KMS-11 (cell line): ENCODE results near the gene ERC2.

ENCODE experiments used
- H2AFZ ChIP-seq: fragments of 200-600 bp; sonication (generic); 2 replicates; pipeline ENCODE4 v1.6.1; 2016; ENCODE audit warnings: antibody characterized with exemption, mixed run types, low read depth
- H3K27ac ChIP-seq: fragments of 200-600 bp; sonication (generic); 2 replicates; pipeline ENCODE4 v1.6.1; 2016; ENCODE audit warnings: mild to moderate bottlenecking, mixed run types
- H3K27me3 ChIP-seq: fragments of 200-600 bp; sonication (generic); 2 replicates; pipeline ENCODE4 v1.6.1; 2017; ENCODE audit warnings: mild to moderate bottlenecking, low read depth, mixed run types, moderate library complexity; ENCODE audit not compliant: insufficient read depth
- H3K36me3 ChIP-seq: fragments of 200-600 bp; sonication (generic); 2 replicates; pipeline ENCODE4 v1.6.1; 2017; ENCODE audit warnings: mild to moderate bottlenecking, mixed run types; ENCODE audit not compliant: insufficient read depth
- H3K4me1 ChIP-seq: fragments of 200-600 bp; sonication (generic); 2 replicates; pipeline ENCODE4 v1.6.1; 2016; ENCODE audit warnings: mild to moderate bottlenecking, low read depth, mixed run types; ENCODE audit not compliant: poor library complexity, severe bottlenecking
- H3K4me2 ChIP-seq: fragments of 200-600 bp; sonication (generic); 2 replicates; pipeline ENCODE4 v1.7.0; 2016; ENCODE audit warnings: mild to moderate bottlenecking, mixed run types
- H3K4me3 ChIP-seq: fragments of 200-600 bp; sonication (generic); IDR thresholded peaks from 2 replicates; pipeline ENCODE4 v1.6.1; 2017; ENCODE audit warnings: low read depth, low read length, mixed read lengths; ENCODE audit not compliant: insufficient read depth
- H3K79me2 ChIP-seq: fragments of 200-600 bp; sonication (generic); 2 replicates; pipeline ENCODE4 v1.6.1; 2016; ENCODE audit warnings: low read depth, mixed run types; ENCODE audit not compliant: insufficient read depth
- H3K9ac ChIP-seq: fragments of 200-600 bp; sonication (generic); 2 replicates; pipeline ENCODE4 v1.6.1; 2016; ENCODE audit warnings: mild to moderate bottlenecking, mixed run types
- H4K20me1 ChIP-seq: fragments of 200-600 bp; sonication (generic); 2 replicates; pipeline ENCODE4 v1.6.1; 2016; ENCODE audit warnings: mild to moderate bottlenecking, mixed run types; ENCODE audit not compliant: insufficient read depth
- TF ChIP-seq, protein P1 (sequence below): fragments of 200-600 bp; sonication (generic); conservative IDR thresholded peaks from 2 replicates; pipeline ENCODE4 v1.6.1; 2017; ENCODE audit warnings: low read depth, mild to moderate bottlenecking, antibody characterized with exemption, low read length, moderate library complexity, mixed read lengths

The ERC2 gene

DNA sequence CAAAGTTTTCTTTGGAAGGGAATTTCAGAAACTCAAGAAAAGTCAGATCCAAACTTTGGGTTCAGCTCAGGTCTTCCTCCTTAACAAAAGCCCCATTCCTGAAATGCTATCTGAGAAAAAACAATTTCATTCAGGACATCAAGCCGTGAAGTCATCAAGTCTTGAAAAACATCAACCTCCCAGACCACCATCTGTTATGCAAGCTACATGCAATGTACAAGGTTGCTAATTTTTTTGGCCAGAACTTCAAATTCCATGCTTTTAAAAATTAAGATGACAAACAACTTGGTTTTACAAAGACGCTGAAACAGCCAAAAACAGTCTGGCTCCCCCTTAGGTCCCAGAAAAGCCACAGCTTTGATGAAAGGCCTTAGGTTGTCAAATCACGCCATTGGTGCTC lies 927.3 kb downstream of the ERC2 start:
- Histone ChIP-seq H3K9ac (no peak overlapping the region), H4K20me1 (no peaks in the 10 kb centered on the region), H3K4me1 (no peaks in the 10 kb centered on the region), H3K36me3 (no peaks in the 10 kb centered on the region), H3K27ac (no peak overlapping the region), H2AFZ (no peak overlapping the region), H3K79me2 (no peaks in the 10 kb centered on the region), H3K27me3 (no peaks in the 10 kb centered on the region), H3K4me2 (no peak overlapping the region), H3K4me3 (no peak overlapping the region)
- TF ChIP-seq, protein P1, sequence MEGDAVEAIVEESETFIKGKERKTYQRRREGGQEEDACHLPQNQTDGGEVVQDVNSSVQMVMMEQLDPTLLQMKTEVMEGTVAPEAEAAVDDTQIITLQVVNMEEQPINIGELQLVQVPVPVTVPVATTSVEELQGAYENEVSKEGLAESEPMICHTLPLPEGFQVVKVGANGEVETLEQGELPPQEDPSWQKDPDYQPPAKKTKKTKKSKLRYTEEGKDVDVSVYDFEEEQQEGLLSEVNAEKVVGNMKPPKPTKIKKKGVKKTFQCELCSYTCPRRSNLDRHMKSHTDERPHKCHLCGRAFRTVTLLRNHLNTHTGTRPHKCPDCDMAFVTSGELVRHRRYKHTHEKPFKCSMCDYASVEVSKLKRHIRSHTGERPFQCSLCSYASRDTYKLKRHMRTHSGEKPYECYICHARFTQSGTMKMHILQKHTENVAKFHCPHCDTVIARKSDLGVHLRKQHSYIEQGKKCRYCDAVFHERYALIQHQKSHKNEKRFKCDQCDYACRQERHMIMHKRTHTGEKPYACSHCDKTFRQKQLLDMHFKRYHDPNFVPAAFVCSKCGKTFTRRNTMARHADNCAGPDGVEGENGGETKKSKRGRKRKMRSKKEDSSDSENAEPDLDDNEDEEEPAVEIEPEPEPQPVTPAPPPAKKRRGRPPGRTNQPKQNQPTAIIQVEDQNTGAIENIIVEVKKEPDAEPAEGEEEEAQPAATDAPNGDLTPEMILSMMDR = no peak

GRCh38 chr3:55540579-55540978 lies 927.7 kb downstream of the ERC2 start:
- H3K36me3 ChIP-seq = no peaks in the 10 kb centered on the region
- no peaks in the 10 kb centered on the region for H3K4me1 ChIP-seq
- H4K20me1 ChIP-seq = no peaks in the 10 kb centered on the region
- H3K9ac ChIP-seq = no peak overlapping the region
- H3K27me3 ChIP-seq = no peaks in the 10 kb centered on the region
- TF ChIP-seq, protein P1 = no peak
- no peak overlapping the region for H3K4me2 ChIP-seq
- no peaks in the 10 kb centered on the region for H3K79me2 ChIP-seq
- H3K4me3 ChIP-seq = no peak overlapping the region
- no peak overlapping the region for H3K27ac ChIP-seq
- H2AFZ ChIP-seq = no peak overlapping the region

DNA sequence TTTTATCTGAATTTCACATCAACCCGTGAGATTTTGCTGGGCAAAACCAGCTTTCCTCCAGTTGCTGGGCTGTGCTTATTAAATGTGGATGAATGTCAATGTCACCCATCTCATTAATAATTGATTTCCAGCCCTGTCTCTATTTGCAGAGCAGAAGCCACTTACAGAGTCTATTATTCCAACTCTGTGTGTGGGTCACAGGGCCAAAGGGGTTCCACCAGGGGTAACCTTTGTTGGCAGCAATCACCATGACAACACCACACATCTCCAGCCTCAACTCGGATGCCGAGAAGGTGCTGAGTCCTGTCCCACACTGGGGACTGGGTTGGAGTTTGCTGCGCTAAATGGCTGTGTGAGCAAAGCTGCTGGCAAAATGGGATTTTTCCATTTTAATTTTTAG lies 930.1 kb downstream of the ERC2 start:
- Histone ChIP-seq H3K27ac (no peak overlapping the region), H3K9ac (no peak overlapping the region), H3K27me3 (no peaks in the 10 kb centered on the region), H3K4me1 (no peaks in the 10 kb centered on the region), H3K36me3 (no peaks in the 10 kb centered on the region), H2AFZ (no peak overlapping the region), H3K4me2 (no peak overlapping the region), H4K20me1 (no peaks in the 10 kb centered on the region), H3K79me2 (no peaks in the 10 kb centered on the region), H3K4me3 (no peak overlapping the region)
- TF ChIP-seq, protein P1 = no peak

- Histone ChIP-seq H3K36me3 (no peaks in the 10 kb centered on the region), H3K27me3 (no peaks in the 10 kb centered on the region), H2AFZ (no peak overlapping the region), H4K20me1 (no peaks in the 10 kb centered on the region), H3K4me1 (no peaks in the 10 kb centered on the region), H3K4me3 (no peak overlapping the region), H3K4me2 (no peak overlapping the region), H3K27ac (no peak overlapping the region), H3K9ac (no peak overlapping the region), H3K79me2 (no peaks in the 10 kb centered on the region)
- TF ChIP-seq, protein P1 = no peak
Observed at GRCh38 chr3:55537563-55537962, 930.7 kb downstream of the ERC2 start.

DNA sequence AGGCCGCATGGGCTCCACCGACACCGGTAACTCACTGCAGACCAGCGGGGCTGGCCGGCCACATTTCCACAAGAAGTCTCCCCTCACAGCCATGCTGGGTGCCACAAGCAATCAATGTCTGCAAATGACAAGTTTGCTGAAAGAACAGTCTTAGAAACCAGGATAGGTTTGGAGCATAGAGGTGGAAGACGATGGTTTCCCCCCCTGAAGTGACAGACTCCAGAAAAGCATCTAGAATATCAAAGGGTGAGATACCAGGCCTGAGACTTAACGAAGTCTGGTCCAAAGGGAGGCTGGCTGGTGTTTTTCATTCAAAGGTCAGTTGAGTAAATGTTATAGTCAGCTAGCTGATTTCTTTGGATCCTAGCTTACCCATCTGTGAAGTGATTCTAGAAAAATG lies 931.1 kb downstream of the ERC2 start:
- TF ChIP-seq, protein P1 = no peak
- Histone ChIP-seq H4K20me1 (no peaks in the 10 kb centered on the region), H3K4me1 (no peaks in the 10 kb centered on the region), H3K27me3 (no peaks in the 10 kb centered on the region), H3K4me3 (no peak overlapping the region), H3K27ac (no peak overlapping the region), H2AFZ (no peak overlapping the region), H3K9ac (no peak overlapping the region), H3K36me3 (no peaks in the 10 kb centered on the region), H3K4me2 (no peak overlapping the region), H3K79me2 (no peaks in the 10 kb centered on the region)
